K562 (cell line): ENCODE data around the gene MRPL28. TPM values are rescaled to one million over a fixed set of nuclear protein-coding genes. Genes with fewer than 3 reads are reported as not detected.
A peak's percentile ranks its signal among the peaks of the same experiment; 100 is the strongest.

Source experiments
- BHLHE40 ChIP-seq: IDR thresholded peaks from 2 replicates; pipeline ENCODE4 v1.6.1; 2011; ENCODE audit warnings: low read length, improper control_type of control experiment
- GATAD2B ChIP-seq: fragments of 450-650 bp; IDR thresholded peaks from 2 replicates; pipeline ENCODE4 v1.6.1; 2017; ENCODE audit warnings: mild to moderate bottlenecking, borderline replicate concordance
- HCFC1 ChIP-seq: IDR thresholded peaks from 2 replicates; pipeline ENCODE4 v1.6.1; 2012; ENCODE audit warnings: low read depth, low read length, improper control_type of control experiment
- L3MBTL2 ChIP-seq: fragments of 450-650 bp; IDR thresholded peaks from 2 replicates; pipeline ENCODE4 v1.6.1; 2016; ENCODE audit warnings: mild to moderate bottlenecking, moderate library complexity
- LCOR ChIP-seq: sonication (generic); formaldehyde crosslinking; IDR thresholded peaks from 2 replicates; pipeline ENCODE4 v1.8.0; 2022; ENCODE audit warnings: mild to moderate bottlenecking, missing genetic modification reagents
- MTA1 ChIP-seq: fragments of 450-650 bp; IDR thresholded peaks from 2 replicates; pipeline ENCODE4 v1.6.1; 2017; ENCODE audit warnings: borderline replicate concordance
- MYBL2 ChIP-seq, 2 experiments: fragments of 450-650 bp in 1 of 2; sonication (generic) in 1 of 2; formaldehyde crosslinking in 1 of 2; IDR thresholded peaks; 2 replicates each; pipeline versions ENCODE4 v1.6.1 to v1.8.1; 2017 to 2022; ENCODE audit warnings: borderline replicate concordance in 1 of 2, inconsistent platforms in 1 of 2, low read depth in 1 of 2, mild to moderate bottlenecking in 1 of 2, missing genetic modification reagents in 1 of 2, moderate library complexity in 1 of 2
- NCOA1 ChIP-seq: fragments of 450-650 bp; IDR thresholded peaks from 2 replicates; pipeline ENCODE4 v1.6.1; 2016; ENCODE audit warnings: low read depth
- NR2C1 ChIP-seq, 2 experiments: fragments of 450-650 bp; IDR thresholded peaks; 2 replicates each; pipeline ENCODE4 v1.6.1; 2017; ENCODE audit warnings: mild to moderate bottlenecking in 2 of 2, antibody characterized with exemption in 1 of 2, inconsistent platforms in 1 of 2, missing compliant biosample characterization in 1 of 2, missing genetic modification characterization in 1 of 2
- NR2F6 ChIP-seq: fragments of 450-650 bp; formaldehyde crosslinking; IDR thresholded peaks from 2 replicates; pipeline ENCODE4 v1.4.0; 2020; ENCODE audit warnings: mild to moderate bottlenecking
- NUFIP1 ChIP-seq: fragments of 450-650 bp; IDR thresholded peaks from 2 replicates; pipeline ENCODE4 v1.6.1; 2018; ENCODE audit not compliant: partially characterized antibody
- PHB2 ChIP-seq: fragments of 450-650 bp; IDR thresholded peaks from 2 replicates; pipeline ENCODE4 v1.6.1; 2017; ENCODE audit warnings: low read depth
- POLR2B ChIP-seq: fragments of 450-650 bp; IDR thresholded peaks from 2 replicates; pipeline ENCODE4 v1.6.1; 2018; ENCODE audit warnings: low read depth; ENCODE audit not compliant: partially characterized antibody
- TBP ChIP-seq: optimal IDR thresholded peaks from 2 replicates; pipeline ENCODE3; 2011; ENCODE audit warnings: low read depth, low read length, improper control_type of control experiment
- ZNF133 ChIP-seq: fragments of 250-450 bp; sonication (Bioruptor Pico); IDR thresholded peaks from 2 replicates; pipeline ENCODE4 v1.4.0; 2020; ENCODE audit warnings: mild to moderate bottlenecking
- ZNF263 ChIP-seq: sonication (generic); formaldehyde crosslinking; IDR thresholded peaks from 2 replicates; pipeline ENCODE4 v1.8.0; 2022; ENCODE audit warnings: mild to moderate bottlenecking, missing genetic modification reagents, borderline replicate concordance
- polyA plus RNA-seq, 8 experiments: library from polyadenylated mRNA; depleted of rRNA in 4 of 8; stranded (reverse) in 5 of 8; unstranded in 3 of 8; fragments of >200 nt; fragmentation: Nextera tagmentation in 2 of 8; fragmentation: Illumina TruSeq in 1 of 8; extraction: Ambion mirVana in 2 of 8; extraction: Trizol in 1 of 8; gene quantifications; 2 replicates each; pipeline versions ENCODE4 v1.2.1 to v1.2.3, GENCODE V29; 2011 to 2014; ENCODE audit warnings: inconsistent platforms in 1 of 8, missing spikeins in 1 of 8
- total RNA-seq, 7 experiments: library from RNA; depleted of rRNA in 6 of 7; stranded (reverse); fragments of >200 nt in 6 of 7; fragmentation: Illumina TruSeq in 2 of 7; extraction: Trizol in 2 of 7; gene quantifications; 2 replicates each; pipeline versions ENCODE4 v1.2.1 to v1.2.3, GENCODE V29; 2011 to 2021; ENCODE audit warnings: low replicate concordance in 1 of 7
- TF ChIP-seq, protein P1 (sequence below): sonication (generic); formaldehyde crosslinking; IDR thresholded peaks from 2 replicates; pipeline ENCODE4 v1.8.0; 2022; ENCODE audit warnings: missing genetic modification reagents, mild to moderate bottlenecking, borderline replicate concordance
- TF ChIP-seq, protein P2 (sequence below): fragments of 250-450 bp; sonication (Bioruptor Pico); IDR thresholded peaks from 2 replicates; pipeline ENCODE4 v1.5.0; 2021
- TF ChIP-seq, protein P3 (sequence below), 2 experiments: IDR thresholded peaks; 2 replicates each; pipeline ENCODE4 v1.6.1; 2011; ENCODE audit warnings: borderline replicate concordance in 1 of 2, control low read depth in 1 of 2, low read depth in 1 of 2, low read length in 1 of 2, mild to moderate bottlenecking in 1 of 2, mixed read lengths in 1 of 2, moderate library complexity in 1 of 2; ENCODE audit not compliant: insufficient read depth in 1 of 2, insufficient read length in 1 of 2, poor library complexity in 1 of 2, severe bottlenecking in 1 of 2; ENCODE audit errors: extremely low read depth in 1 of 2
- TF ChIP-seq, protein P4 (sequence below): fragments of 250-450 bp; sonication (Bioruptor Pico); IDR thresholded peaks from 2 replicates; pipeline ENCODE4 v1.6.1; 2021; ENCODE audit warnings: mild to moderate bottlenecking
- TF ChIP-seq, protein P5 (sequence below), 2 experiments: fragments of 450-650 bp; IDR thresholded peaks; 2 replicates each; pipeline ENCODE4 v1.6.1; 2016
- TF ChIP-seq, protein P6 (sequence below): fragments of 450-650 bp; IDR thresholded peaks from 2 replicates; pipeline ENCODE4 v1.6.1; 2016; ENCODE audit warnings: antibody characterized with exemption

Gene MRPL28
- total and polyA plus RNA-seq, 9 of the 15 experiments (the other 6 are each of a cell fraction or from before 2014, with no cell fraction given) = 2.5 to 323 (median 175) TPM

DNA sequence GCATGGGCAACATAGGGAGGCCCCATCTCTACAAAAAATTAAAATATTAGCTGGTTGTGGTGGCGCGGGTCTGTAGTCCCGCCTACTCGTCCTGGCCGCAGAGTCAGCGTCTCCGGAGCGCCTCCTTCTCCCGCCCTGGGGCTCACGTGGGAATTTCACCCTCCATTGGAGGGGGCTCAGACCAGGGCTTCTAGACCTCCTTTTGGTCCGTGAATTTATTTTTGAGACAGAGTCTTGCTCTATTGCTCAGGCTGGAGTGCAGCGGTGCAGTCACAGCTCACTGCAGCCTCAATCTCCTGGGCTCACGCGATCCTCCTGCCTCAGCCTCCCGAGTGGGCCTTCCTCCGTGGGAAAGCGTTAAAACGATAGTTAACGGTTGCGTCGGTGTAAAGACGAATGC lies 26.3 kb upstream of the MRPL28 start (continued):
- TF ChIP-seq, protein P1, sequence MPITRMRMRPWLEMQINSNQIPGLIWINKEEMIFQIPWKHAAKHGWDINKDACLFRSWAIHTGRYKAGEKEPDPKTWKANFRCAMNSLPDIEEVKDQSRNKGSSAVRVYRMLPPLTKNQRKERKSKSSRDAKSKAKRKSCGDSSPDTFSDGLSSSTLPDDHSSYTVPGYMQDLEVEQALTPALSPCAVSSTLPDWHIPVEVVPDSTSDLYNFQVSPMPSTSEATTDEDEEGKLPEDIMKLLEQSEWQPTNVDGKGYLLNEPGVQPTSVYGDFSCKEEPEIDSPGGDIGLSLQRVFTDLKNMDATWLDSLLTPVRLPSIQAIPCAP (CRISPR knock-in tag) = no peak
- TF ChIP-seq NUFIP1 (no peak), MTA1 (peak; percentile 87), NR2C1 (IDR thresholded peaks at IDR 0.05) (no peak), NR2C1 (tag; IDR thresholded peaks at IDR 0.05) (no peak), PHB2 (no peak), MYBL2 (IDR thresholded peaks at IDR 0.05; ENCODE audit: low read depth) (peak; percentile 60), MYBL2 (CRISPR knock-in tag; IDR thresholded peaks at IDR 0.05; ENCODE audit: borderline replicate concordance) (no peak), ZNF133 (CRISPR knock-in tag) (no peak), LCOR (CRISPR knock-in tag) (0 out of 2 replicates have a peak, but pooled peaks have one; percentile 50), GATAD2B (peak; percentile 60; the same call in 1 of the 2 replicates), BHLHE40 (peak; percentile 75), TBP (peak; percentile 40), NCOA1 (0 out of 2 replicates have a peak, but pooled peaks have one; percentile 16), ZNF263 (peak; percentile 52; the same call in 1 of the 2 replicates), HCFC1 (peak; percentile 16; the same call in 1 of the 2 replicates), NR2F6 (CRISPR knock-in tag) (no peak), POLR2B (peak; percentile 29), L3MBTL2 (peak; percentile 91)
- TF ChIP-seq, protein P2, sequence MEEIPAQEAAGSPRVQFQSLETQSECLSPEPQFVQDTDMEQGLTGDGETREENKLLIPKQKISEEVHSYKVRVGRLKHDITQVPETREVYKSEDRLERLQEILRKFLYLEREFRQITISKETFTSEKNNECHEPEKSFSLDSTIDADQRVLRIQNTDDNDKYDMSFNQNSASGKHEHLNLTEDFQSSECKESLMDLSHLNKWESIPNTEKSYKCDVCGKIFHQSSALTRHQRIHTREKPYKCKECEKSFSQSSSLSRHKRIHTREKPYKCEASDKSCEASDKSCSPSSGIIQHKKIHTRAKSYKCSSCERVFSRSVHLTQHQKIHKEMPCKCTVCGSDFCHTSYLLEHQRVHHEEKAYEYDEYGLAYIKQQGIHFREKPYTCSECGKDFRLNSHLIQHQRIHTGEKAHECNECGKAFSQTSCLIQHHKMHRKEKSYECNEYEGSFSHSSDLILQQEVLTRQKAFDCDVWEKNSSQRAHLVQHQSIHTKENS (CRISPR knock-in tag) = no peak
- TF ChIP-seq, protein P3, sequence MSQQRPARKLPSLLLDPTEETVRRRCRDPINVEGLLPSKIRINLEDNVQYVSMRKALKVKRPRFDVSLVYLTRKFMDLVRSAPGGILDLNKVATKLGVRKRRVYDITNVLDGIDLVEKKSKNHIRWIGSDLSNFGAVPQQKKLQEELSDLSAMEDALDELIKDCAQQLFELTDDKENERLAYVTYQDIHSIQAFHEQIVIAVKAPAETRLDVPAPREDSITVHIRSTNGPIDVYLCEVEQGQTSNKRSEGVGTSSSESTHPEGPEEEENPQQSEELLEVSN (IDR thresholded peaks at IDR 0.05; ENCODE audit: borderline replicate concordance in 1 of 2, extremely low read depth in 1 of 2, insufficient read depth in 1 of 2, insufficient read length in 1 of 2, low read depth in 1 of 2, low read length in 1 of 2, poor library complexity in 1 of 2, severe bottlenecking in 1 of 2) = peak; percentile 87 to 96
- TF ChIP-seq, protein P4, sequence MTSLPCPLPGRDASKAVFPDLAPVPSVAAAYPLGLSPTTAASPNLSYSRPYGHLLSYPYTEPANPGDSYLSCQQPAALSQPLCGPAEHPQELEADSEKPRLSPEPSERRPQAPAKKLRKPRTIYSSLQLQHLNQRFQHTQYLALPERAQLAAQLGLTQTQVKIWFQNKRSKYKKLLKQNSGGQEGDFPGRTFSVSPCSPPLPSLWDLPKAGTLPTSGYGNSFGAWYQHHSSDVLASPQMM = no peak
- TF ChIP-seq, protein P5, sequence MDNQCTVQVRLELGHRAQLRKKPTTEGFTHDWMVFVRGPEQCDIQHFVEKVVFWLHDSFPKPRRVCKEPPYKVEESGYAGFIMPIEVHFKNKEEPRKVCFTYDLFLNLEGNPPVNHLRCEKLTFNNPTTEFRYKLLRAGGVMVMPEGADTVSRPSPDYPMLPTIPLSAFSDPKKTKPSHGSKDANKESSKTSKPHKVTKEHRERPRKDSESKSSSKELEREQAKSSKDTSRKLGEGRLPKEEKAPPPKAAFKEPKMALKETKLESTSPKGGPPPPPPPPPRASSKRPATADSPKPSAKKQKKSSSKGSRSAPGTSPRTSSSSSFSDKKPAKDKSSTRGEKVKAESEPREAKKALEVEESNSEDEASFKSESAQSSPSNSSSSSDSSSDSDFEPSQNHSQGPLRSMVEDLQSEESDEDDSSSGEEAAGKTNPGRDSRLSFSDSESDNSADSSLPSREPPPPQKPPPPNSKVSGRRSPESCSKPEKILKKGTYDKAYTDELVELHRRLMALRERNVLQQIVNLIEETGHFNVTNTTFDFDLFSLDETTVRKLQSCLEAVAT (IDR thresholded peaks at IDR 0.05) = peak in 1 of 2 experiments; percentile 68; a peak in 2 of 4 replicates
- TF ChIP-seq, protein P6, sequence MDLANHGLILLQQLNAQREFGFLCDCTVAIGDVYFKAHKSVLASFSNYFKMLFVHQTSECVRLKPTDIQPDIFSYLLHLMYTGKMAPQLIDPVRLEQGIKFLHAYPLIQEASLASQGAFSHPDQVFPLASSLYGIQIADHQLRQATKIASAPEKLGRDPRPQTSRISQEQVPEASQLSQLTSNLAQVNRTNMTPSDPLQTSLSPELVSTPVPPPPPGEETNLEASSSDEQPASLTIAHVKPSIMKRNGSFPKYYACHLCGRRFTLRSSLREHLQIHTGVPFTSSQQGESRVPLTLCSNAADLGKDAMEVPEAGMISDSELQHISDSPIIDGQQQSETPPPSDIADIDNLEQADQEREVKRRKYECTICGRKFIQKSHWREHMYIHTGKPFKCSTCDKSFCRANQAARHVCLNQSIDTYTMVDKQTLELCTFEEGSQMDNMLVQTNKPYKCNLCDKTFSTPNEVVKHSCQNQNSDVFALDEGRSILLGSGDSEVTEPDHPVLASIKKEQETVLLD = peak; percentile 92
